Left forelimb (tissue), 1 donor: Measurements from ENCODE around the gene RPTOR.
"Not testable (repeated sequence)": the region's sequence is repeated elsewhere in the genome, so short reads cannot be mapped to it uniquely, and the experiment has no call there.

Experiments used
- DNase-seq: peaks from one replicate; pipeline ENCODE4 v3.0.0-alpha.2; 2018; ENCODE audit warnings: low spot score

Gene RPTOR

DNA sequence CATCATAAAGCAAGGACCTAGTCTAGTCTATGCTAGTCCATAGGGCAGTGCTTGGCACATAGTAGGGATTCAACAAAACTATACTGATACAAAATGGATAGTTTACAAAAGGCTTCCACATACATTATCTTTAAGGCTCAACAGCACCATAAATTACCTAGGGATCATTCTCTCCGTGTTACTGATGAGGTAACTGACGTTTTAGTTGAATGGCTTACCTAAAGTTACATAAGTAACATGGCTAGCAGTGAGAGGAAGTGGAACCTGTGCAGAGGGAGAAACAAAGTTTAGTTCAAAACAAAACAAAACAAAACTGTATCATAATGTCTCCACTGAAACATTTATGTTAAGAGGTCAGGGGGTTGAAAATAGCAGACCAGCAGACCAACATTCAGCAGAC is 7.9 kb downstream of the RPTOR start:
- DNase-seq = no peak

DNA sequence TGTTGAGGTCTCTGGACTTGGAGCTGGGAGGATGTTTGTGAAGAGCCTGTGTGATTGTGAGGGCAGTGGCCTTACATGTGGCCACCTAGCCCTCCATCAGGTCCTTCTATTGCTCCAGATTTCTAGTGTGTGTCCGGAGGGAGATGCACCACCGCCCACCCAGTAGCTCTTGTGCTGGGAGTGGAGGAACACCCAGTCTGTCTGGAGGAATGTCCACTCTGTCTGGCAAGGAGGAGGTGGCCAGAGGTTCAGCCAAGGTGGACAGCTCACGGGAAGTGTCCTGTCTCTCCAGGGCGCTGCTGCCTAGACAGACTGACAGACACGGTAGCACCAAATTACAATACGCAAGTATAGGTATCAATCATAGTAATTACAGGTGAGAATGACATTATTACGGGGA is 10.6 kb downstream of the RPTOR start:
- DNase-seq = no peak

DNA sequence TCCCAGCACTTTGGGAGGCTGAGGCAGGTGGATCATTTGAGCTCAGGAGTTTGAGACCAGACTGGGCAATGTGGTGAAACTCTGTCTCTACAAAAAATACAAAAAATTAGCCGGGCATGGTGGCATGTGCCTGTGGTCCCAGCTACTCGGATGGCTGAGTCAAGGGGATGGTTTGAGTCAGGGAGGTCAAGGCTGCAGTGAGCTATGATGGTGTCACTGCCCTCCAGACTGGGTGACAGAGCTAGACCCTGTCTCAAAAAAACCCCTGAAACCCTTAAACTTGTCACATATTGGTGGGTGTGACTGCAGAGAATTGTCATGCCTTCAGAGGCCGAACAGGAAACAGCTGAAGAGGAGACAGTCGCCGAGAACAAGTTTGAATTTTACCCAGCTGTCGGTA is 13.4 kb downstream of the RPTOR start:
- no peak for DNase-seq

DNA sequence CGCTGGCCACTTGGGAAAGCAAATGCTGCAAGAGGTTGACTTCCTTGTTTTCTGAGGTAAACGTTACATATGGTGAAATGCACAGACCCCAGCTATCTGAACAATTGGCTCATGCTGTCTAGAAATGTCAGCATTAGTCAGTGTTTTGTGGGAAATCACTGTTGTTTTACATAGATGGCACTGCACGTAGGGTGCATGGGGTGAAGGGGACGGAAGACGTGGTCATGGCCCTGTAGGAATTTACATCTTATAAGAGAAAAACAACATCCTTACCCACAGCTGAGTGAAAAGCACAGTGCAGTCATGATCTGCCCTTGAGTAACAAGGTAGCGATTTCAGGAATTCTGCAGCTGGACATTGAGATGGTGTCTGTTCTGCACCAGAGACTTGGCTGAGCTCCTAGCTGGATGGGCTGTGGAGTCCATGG is 15.2 kb downstream of the RPTOR start:
- no peak for DNase-seq

DNA sequence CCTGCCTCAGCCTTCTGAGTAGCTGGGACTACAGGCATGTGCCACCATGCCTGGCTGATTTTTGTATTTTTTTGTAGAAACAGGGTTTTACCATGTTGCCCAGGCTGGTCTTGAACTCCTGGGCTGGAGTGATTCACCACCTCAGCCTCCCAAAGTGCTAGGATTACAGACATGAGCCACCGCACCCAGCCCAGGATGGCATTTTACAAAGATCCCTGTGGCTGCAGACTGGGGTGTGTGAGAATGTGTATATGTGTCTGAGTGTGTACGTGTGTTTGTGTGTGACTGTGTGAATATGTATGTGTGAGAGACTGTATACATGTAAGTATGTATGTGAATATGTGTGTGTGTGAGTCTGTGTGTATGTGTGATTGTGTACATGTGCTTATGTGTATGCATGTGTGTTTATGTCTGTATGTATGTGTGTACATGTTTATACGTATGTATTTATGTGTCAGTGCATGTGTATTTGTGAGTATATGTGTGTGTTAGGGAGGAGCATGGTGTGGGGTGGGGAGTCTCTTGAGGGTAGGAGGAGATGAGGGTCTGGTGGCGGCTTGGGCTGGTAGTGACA is 17.0 kb downstream of the RPTOR start:
- no peak for DNase-seq

DNA sequence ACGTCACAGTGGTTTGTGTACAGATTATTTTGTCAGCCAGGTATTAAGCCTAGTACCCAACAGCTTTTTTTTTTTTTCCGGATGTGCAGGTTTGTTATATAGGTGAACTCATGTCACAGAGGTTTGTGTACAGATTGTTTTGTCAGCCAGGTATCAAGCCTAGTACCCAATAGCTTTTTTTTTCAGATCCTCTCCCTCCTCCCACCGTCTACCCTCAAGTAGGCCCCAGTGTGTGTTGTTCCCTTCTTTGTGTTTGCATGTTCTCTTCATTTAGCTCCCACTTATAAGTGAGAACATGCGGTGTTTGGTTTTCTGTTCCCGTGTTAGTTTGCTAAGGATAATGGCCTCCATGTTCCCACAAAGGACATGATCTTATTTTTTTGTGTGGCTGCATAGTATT is 19.9 kb downstream of the RPTOR start:
- no peak for DNase-seq

DNA sequence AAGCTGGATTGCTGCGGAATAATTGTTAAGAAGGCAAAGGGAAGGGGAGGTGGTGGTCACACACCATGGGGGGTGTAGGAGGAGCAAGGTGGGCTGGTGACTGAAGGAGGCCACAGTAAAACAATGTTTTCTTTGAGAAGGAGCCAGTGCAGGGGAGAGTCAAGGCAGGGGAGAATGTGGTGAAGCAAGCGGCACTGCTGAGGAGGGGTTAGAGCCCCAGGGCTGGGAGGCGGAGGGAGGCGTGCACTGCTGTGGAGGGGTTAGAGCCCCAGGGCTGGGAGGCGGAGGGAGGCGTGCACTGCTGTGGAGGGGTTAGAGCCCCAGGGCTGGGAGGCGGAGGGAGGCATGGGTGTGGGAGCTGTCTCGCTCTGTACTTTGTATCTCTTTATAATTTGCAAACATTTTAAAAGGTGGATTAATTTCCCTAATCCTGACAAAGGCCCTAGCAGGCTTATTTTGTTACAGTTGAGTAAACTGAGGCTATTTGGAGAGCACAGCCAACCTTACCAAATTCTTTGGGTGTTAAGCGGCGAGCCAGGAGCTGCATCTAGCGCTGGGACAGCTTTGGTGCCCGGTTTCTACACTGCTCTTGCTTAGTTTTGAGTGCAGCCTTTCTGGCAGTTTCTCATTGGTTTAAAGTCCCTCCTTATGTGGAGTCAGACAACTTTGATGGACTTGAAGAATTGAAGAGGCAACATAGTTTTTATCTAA is 20.9 kb downstream of the RPTOR start:
- no peak for DNase-seq

DNA sequence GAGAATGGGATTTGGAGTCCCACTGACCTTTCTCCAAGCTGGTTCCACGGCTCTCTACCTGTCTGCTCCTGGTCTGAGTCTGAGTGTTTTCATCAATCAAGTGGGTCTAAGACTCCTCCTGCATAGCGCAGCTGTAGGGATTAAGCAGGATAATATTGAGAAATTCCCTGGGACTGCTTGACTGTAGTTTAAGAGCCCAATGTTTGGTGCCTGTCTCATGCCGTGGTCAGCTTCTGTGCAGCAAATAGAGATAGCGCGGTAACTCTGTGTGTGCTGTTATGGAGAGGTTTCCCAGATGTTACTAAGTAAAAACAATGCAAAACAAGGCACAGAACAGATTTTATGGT is 21.4 kb downstream of the RPTOR start:
- DNase-seq = no peak

DNA sequence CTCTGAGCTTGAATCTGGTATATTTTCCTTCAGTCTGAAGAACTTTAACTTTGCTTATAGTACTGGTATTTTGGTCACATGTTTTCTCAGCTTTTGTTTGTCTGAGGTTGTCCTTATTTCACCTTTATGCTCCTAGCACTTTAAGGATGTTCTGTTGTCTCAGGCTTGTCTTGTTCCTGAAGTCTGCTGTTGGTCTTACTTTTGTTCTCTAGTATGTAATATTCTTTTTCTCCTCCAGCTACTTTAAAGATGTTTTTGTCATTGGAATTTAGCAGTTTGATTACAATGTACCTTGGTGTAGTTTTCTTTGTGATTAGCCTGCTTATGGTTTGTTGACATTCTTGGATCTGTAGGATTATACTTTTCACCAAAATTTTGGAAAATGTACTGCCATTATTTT is 23.6 kb downstream of the RPTOR start:
- no peak for DNase-seq

DNA sequence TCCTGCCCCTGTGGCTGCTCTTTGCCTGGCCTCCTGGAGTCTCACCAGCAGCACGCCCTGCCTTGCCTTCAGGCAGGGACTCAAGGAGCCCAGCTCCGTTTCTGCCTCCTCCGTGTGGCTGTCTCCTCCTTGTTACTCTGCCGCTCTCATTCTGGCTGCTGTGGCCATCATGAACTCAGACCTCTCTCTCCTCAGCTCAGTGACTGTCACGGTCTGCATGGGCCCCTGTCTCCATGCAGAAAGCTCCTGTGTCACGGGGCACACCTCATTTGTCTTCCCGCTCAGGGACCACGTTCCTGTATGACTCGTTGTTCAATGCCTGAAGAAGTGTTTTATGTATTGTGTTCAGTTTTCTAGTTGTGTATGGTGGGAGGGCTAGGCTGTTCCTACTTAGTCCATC is 25.3 kb downstream of the RPTOR start:
- no peak for DNase-seq

DNA sequence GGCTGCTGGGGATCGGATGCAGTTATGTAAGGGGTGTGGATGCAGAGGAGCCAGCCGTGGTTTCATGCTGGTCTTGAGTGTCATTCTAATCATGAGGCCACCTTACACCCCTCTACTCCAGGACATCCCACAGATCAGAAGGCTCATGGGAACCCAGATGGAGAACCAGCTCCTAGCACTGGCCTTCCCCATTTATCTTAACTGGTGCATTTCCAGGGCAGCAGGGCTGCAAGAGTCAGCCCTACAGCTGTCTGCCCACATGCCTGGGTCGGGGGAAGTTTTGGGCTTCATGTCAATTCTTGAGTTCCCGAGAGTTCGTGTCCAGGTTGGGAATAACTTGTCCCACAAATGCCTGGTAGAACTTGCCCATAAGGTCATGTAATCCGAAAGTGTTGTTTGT is 29.1 kb downstream of the RPTOR start:
- DNase-seq = no peak

DNA sequence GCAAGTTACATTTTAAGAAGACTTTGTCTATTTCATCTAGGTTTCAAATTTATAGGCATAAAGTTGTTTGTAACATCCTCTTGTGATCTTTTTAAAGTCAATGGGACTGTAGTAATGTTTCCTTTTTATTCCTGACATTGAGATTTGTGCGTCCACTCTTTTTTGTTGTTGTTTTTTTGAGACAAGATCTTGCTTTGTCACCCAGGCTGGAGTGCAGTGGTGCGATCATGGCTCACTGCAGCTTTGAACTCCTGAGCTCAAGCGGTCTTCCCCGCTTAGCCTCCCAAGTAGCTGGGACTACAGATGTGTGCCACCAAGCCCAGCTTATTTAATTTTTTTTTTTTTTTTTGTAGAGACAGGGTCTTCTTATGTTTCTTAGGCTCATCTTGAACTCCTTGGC is 29.9 kb downstream of the RPTOR start:
- no peak for DNase-seq

DNA sequence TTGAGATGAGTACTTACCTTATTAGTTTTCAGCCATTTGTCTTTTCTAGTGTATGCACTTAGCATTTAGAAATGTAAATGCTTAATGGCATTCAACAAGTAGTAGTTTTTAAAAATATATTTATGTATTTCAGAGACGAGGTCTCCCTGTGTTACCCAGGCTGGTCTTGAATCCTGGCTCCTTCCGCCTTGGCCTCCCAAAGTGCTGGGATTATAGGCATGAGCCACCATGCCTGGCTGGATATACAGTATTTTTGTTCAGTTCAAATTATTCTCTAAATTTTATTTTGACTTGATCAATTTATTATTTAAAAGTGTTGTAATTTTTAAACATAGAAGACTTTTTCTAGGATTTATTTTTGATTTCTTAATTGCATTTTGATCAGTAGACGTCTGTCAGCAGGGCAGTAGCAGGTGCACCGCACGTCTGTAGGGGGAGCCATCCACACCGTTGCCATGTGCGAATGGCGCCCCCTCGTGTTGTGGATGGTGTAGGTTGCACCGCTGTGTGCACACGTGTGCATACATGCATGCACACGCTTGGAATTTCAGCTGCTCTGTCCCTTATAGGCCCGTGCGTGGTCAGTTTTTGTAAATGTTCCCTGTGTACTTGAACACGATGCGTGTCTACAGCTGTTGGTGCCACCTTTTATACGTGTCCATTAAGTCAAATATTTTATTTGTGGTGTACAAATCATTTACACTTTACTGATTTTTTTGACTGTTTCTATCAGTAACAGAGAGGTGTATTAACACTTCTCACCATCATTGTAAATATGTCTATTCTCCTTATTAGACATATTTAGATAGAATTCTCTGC is 30.6 kb downstream of the RPTOR start:
- peak; percentile 77 for DNase-seq

DNA sequence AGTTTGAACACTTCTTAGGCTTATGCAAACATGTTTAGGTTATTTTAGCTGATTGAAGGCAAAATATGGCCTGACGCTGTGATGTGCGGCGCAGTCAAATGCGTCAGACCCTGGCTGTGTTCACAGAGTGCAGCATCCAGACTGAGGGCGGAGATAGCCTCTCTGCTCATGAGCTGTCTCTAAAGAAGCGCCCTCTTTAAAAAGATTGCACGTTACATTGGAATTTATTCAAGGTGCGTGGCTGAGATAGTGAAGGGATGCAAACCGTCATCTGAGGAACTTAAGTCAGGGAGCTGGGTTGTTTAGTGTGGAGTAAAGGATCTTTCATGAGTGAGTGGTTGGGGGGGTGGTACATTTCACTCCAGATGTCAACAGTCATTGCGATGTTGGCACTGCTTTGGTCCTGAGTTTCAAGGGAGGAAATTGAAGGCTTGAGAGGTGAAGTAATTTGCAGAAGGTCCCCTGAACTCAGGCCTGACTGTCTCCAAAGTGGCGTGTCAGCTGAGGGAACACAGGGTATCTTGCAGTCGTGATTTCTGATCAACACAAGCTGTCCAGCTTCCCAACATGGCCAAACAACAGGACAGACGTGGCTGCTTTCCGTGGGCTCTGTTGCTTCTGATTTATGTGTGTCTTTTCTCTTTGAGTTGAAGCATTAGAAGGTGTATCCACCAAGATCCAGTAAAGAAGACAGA is 33.4 kb downstream of the RPTOR start:
- no peak for DNase-seq

DNA sequence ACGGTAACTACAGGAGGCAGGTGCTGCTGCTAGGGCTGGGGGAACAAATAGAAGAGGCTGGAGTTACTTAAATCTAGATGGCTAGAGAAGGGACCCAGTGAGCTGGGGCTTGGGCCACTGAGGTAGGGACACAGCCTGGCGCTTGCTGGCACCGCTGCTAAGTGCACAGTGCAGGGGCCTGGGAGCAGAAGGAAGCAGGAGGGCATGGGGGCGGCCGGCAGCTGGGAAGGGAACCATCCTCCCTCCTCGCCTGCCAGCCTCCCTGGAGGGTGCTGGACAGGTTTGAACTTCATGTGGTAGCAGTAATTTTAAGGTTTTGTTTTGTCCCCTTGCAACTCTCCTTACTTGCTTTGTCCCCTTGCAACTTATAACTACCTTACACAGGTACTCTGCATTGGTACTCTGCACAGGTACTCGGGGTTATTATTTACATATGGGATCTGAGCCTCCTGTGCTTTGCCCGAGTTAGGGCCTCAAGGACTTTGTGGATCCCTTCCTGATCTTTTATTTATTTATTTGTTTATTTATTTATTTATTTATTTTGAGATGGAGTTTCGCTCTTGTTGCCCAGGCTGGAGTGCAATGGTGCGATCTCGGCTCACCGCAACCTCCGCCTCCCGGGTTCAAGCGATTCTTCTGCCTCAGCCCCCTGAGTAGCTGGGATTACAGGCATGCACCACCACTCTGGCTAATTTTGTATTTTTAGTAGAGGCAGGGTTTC is 34.2 kb downstream of the RPTOR start:
- DNase-seq = not testable (repeated sequence)

DNA sequence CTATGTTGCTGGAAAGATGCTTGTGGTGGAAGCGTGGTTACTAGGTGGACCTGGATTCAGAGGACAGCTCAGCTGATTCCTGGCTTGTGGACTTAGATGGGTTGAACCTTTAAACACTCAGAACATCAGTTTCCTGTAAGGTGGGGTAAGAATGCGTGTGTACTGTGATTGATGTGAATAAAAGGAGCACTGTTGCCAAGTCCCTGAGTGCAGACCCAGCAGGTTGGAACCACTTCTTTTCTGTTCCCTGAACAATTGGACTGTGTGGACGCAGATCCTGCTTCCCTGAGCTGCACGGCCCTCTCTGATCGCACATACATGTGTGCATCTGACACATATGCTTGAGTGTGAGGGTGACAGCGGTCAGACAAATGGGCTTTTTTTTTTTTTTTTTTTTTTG is 37.5 kb downstream of the RPTOR start:
- no peak for DNase-seq

DNA sequence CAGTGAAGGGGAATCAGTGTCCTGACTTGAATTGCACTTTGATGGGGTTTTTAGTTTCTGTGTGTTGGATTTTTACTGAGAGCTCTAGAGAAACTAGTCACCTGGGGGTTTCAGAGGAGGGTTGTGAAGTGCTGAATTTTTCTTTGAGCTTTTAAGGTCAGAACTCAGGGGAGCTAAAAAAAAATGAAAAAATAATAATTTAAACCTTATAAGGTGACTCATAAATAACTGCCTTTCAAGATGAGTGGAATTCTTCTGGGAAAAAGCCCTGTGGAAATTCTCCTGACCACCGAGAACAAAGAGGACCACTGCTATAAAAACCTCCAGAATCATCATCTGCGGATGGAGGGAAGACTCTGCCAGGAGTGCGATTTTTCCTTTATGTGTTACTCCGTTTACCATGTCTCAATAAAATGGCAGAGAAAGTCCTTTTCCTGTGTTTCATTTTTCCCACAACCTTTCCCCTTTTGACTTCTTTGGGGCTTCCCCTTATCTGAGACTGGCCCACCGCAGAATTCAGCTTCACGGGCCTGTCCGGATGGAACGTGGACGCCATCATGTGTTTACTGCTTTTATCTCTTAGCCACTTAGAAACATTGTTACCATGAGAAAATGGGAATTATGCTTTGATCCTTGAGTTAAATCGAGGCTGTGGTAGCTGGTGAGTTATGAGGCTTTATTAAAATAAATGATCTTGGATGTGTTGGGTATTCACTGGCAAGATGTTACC is 39.7 kb downstream of the RPTOR start:
- no peak for DNase-seq

DNA sequence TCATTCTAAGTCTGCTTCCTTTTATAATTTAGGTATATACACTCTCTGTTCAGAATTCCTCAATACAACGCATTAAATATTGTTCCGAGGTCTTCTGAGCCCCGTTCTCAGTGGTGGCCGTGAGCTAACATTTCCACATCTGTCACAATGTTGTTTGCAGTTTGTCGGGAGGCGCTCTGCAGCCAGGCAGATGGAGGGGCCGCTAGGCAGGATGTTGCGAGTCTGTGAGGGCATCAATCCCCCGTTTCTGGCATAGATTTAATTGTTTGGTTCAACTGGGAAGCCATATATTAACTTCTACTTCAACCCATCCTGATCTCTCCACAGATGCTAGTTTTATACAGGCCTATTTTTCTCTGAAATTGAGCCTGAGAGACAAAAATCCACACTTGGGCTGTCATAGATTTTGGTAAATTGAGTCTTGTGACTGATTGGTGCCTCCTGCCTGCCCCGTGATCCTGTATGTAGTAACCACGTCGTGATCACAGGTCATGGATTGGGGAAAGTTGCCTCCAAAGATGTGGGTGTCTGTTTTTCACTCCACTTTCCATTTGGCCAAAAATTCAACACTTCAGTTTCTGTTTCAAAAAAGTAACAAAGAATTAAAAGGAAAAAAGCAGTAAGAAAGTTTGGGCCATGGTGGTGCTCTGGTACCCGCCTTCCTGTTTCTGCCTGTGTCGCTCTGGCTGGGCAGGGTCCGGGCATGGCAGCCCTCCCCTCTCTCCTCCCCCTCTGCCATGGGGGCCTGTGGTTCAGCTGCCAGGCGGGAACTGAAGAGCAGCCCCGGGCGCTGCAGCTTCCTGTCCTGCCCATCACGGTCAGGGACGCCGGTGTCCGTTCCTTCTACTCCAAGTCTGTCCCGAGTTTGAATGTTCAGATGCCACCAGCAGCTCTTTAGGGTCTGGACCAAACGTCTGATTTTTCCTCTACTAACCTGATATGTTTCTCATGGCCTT is 41.5 kb downstream of the RPTOR start:
- no peak for DNase-seq

DNA sequence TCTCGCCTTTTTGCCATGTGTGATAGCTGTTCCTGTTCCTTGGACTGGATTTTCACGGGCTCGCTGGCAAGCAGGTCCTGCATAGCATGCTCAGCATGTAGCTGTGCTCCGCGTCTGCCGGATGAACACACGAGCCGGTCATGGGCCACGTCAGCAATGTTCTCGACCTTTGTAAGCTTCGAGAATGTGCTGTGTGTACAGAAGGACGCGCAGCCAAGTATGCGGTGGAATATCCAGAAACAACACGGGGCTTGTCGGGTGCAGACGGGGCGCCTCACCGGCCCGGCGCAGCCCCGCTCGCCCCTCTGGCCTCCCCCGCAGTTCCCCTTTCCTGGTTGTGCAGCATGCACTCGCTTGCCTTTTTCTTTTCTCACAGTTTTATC is 42.2 kb downstream of the RPTOR start:
- DNase-seq = no peak

DNA sequence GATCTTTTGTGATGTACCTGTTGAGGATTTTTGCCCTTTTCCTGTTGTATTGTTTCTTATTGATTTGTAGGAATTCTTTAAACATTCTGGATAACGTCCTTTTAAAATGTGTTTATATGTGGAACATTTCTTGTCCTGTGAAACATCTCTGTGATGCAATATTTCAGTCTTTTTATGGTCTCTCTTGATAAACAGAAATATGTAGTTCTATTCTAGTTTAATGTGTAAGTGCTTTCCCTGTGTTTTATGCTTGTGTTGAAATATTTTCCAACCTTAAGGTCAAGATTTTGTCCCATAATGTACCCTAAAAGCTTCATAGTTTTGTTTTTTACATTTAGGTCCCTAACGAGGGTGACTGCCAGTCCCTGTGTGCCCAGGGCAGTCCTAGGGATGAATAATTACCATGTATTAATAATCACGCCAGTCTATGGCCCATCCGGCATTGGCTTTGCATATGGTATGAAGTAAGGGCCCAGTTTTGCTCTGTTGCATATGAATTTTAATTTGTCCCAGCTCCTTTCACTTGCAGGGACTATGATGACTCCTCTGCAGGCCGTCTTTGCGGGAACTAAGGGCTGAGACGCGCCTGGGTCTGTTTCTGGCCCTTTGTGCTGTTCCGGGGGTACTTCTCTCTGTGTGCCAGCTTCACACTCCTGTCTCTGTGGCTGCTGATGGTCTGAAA is 44.2 kb downstream of the RPTOR start:
- DNase-seq = no peak
